Measurements from ENCODE around the gene GPRC5A.

DNA sequence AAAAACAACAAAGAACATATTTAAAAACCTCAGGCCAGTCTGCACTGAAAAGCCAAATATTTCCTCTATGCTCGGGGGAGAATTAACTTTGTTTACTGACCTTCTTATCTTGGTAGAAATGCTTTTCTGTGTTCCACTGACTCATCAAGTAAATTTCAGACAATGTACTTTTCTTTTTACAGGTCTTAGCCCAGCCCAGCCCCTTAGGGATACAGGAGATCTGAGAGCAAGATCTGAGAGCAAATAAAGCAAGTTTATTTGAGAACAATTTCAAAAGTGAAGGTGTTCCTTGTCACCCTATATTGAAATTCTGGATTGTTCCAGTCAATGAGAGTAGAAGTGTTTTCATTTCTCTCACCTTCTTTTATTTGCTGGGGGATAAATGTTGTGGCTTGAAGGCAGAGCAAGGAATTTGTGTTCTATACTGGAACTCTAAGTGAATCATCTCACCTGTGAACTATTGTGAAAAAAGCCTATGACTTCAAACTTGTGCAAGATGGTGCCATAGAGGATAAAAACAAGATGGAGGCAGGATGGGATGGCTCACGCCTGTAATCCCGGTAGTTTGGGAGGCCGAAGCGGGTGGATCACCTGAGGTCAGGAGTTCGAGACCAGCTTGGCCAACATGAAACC lies 7.9 kb upstream of the GPRC5A start:
- TF ChIP-seq, protein P1, sequence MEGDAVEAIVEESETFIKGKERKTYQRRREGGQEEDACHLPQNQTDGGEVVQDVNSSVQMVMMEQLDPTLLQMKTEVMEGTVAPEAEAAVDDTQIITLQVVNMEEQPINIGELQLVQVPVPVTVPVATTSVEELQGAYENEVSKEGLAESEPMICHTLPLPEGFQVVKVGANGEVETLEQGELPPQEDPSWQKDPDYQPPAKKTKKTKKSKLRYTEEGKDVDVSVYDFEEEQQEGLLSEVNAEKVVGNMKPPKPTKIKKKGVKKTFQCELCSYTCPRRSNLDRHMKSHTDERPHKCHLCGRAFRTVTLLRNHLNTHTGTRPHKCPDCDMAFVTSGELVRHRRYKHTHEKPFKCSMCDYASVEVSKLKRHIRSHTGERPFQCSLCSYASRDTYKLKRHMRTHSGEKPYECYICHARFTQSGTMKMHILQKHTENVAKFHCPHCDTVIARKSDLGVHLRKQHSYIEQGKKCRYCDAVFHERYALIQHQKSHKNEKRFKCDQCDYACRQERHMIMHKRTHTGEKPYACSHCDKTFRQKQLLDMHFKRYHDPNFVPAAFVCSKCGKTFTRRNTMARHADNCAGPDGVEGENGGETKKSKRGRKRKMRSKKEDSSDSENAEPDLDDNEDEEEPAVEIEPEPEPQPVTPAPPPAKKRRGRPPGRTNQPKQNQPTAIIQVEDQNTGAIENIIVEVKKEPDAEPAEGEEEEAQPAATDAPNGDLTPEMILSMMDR (IDR thresholded peaks at IDR 0.05 in 8 of 11, conservative IDR thresholded peaks at IDR 0.05 in 3 of 11), result no peak
- no peak for TF ChIP-seq POLR2A (IDR thresholded peaks at IDR 0.05)

Measured in spleen (tissue), 7 donors.